Activated T-cell treated with anti-CD3 and anti-CD28 coated beads for 24 hours (primary cell): Measurements from ENCODE around the gene TNS3.
"Not testable (repeated sequence)": the region's sequence is repeated elsewhere in the genome, so short reads cannot be mapped to it uniquely, and the experiment has no call there.

ENCODE experiments used
- DNase-seq: peaks from one replicate; pipeline ENCODE4 v3.0.0-alpha.2; 2020; ENCODE audit warnings: low read depth

Gene TNS3

DNA sequence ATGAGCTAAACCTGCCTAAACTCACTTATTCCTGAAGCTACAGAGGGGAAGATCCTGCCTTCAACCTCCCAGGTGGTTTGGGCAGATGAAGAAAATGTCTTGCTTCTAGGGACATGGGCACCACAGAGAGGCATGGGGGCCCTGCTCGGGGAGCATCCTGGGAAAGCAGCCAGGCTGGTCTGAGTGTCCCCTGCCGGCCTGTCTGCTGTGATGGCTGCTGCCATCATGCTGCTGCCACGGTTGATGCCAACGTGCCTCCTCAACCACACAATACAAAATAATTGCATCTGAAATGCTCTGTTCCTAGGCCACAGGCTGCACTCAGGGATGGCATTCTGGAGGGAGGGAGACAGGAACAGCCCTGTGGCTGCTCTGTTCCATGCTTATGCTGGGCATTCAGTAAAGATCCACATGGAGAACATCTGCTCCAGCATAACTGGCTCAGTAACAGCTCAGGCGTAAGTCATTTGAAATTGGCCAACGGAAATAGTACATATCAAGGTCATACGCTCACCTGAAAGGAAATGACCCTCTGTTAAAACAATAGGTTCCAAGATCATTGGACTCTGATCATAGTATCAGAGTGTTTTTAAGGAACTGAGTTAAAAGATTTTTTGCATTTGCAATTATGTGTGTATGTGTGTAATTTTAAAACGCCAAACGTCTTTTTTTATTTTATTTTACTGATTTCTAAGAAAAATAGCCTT, 299.0 kb downstream of the TNS3 start:
- DNase-seq, result no peak

DNA sequence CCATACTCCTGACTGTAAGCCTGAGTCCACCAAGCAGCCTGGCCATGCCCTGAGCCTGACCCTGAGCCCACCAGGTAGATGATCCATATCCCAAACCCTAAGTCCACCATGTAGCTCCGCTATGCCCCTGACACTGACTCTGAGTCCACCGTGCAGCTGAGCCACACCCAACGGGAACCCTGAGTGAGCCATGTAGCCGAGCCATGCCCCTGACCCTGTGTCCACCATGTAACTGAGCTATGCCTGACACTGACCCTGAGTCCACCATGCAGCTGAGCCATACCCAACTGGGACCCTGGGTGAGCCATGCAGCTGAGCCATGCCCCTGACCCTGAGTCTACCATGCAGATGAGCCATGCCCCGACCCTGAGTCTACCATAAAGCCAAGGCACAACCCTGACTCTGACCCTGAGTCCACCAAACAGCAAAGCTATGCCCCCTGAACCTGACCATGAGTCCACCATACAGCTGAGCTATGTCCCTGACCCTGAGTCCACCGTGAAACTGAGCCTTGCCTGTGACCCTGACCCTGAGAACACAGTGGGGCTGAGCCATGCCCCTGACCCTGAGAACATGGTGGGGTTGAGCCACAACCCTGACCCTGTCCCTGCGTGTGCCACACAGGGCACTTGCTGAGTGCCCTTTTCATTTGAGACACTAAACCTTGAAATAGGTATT, 299.8 kb downstream of the TNS3 start:
- no peak for DNase-seq

DNA sequence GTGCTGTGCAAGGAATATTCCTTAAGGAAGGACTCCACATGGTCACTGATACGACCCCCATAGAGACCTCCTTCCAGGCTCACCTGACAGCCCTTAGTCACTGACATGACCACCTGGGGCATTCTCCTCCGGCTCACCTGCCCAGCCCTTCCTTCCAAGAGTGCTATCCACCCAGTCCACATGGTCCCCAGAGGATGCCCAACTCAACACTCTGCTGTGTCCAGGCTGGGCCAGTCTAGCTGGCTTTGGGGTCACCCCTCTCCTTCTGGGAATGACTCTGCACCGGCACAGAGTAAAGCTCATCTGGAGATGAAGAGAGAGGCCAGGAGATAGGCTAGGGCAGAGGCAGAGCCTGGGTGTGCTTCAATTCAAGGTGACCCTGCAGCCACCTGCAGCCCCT, 300.8 kb downstream of the TNS3 start:
- DNase-seq, result no peak

DNA sequence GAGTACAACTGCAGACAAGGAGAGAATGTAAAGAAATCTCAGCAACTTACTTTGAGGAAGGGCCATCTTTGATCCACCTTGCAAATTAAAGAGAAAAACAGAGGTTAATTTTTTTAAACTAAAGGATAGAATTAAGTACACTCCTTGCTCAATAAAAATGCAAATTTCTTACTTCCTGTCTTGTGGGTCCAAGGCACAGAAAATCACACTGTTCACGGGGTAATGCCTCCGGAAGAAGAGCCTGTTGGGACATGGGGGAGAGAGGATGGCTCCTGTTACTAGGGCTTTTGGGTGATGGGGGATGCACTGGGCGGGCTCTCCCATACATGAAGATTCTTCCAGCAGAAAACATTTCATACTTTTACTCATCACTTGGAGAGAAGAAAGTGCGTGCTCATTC, 301.8 kb downstream of the TNS3 start:
- no peak for DNase-seq

DNA sequence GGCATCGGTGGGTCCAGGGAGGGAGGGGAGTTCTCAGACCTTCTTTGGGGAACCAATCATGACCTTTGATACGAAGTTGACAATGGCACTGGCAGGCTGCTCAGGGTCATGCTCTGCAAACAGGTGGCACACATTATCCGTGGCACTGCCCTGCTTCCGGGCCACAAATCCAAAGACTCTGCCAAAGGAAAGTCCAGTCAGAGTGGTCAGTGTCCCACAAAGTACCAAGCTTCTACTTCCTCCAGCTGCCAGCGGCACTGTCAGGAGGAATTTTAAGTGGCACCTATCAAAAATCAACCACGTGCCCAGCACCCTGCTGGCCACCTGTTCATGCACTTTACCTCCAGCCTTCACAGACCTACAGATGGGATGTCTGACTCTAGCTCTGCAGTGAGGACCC, 303.9 kb downstream of the TNS3 start:
- DNase-seq, result no peak

DNA sequence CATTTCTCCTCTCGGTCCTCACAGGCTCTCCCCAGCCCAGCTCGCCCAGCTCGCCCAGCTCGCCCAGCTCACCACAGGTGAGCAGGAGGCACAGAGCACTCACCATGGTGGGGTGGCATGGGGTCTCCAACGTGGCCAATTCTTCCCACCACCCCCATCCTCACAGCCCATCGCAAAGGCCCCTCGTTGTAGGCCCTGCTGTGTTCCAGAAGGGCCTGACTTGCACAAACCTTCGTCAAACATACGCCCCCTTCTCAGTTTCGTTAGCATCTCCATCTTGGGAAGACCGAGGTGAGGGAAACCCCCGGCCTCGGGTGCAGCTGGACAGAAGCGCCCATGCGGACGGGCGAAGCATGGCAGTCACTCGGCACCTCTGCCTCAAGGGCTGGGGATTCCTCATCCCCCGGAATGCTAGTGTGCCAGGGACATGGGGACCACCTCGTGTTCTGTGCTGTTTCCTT, 304.6 kb downstream of the TNS3 start:
- no peak for DNase-seq

DNA sequence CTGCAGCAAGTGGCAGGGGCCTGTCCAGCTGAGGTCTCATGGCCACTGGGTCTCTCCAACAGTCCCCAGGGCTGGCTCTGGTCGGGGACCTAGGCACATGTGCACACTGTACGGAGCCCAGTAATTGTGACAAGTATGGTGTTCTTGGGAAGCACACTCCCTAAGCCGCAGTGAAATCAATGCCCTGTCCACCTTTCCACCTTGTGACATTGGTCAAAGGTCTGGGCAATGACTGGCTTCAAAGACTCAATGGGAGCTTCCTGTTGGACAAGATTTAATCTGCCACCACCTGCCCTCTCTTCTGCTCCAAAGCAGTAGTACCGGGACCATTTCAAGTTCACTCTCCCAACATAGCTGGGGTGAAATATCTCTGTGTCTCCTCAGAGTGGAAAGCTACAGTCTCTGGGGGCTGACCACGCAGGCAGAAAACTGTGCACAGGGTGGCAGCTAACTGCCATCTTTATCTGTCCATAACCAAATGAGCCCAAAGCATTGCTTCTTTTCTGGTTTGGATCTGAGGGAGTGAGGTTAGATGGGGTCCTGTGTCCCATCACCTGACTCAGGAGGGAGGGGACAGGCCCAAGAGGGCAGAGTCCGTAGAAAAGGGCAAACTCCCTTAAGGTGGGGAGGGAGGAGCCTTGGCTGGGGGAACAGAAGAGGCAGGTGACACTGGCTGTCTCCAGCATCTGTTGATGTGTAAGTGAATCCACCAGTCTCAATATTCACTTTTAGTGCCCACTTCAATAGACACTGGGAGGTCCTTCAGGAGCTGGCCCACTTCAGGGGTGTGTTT, 307.7 kb downstream of the TNS3 start:
- no peak for DNase-seq

DNA sequence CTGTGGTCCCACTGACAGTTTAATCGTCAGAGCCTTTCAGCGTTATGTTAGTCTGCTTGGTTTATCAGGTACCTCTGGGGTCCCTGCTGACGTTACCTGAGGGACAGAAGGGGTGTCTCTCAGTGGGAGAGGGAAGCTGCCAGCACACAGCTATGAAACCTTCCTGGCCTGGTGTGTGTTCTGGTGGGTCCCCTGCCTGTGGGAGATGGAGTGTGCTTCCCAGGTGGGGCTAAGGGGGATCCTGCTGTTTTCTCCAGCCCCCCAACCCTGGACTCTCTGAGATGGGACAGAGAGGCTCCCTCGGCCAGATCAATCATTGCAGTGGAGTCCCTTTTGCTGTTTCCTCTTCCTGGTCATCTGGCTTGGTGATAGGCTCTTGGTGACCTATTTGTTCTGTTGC, 308.8 kb downstream of the TNS3 start:
- DNase-seq, result no peak

DNA sequence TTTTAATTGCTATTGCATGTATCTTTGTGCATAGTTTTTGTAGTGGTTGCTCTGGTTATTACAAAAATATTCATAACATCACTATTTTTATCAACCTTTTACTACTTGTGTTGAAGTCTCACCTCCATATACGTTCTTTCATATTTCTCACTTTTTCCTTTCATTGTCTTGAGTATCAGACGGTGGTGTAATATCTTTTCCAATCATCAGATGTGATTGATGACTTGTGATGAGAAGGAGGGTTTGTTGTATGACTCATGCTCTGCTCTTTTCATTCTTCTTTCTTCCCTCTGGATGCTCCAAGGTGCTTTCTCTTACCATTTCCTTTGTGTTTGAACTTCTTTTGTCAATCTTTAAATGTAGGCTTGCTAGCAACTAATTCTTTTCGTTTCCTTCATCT, 310.2 kb downstream of the TNS3 start:
- DNase-seq, result no peak

DNA sequence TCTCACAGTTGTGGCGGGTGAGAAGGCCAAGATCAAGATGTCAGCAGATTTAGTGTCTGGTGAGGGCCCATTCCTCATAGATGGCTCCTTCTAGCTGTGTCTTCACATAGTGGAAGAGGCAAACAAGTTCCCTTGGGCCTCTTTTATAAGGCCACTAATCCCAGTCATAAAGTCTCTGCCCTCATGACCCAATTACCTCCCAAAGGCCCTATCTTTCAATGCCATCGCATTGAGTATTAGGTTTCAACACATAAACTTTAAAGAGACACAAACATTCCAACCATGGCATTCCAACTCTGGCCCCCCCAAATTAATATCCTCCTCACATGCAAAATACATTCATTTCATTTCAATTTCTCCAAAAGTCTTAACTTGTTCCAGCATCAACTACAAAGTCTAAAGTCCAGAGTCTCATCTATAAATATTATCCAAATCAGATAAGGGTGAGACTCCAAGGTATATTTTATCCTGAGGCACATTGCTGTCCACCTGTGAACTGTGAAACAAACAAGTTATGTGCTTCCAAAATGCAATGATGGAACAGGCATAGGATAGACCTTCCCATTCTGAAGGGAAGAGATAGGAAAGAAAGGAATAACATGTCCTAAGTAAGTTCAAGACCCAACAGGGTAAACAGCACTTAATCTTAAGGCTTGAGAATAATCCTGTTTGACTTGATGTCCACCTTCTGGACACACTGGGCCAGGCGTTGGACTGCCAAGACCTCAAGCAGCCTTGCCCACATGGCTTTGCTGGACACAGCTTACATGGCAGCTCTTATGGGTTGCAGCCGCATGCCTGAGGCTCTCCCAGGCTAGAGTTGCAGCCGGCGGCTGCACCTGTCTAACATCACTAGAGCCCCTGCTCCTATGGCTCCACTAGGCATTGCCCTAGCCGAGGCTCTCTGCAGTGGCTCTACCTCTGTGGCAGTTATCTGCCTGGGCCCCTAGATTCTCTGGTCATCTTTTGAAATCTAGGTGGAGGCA, 312.8 kb downstream of the TNS3 start:
- DNase-seq, result no peak

DNA sequence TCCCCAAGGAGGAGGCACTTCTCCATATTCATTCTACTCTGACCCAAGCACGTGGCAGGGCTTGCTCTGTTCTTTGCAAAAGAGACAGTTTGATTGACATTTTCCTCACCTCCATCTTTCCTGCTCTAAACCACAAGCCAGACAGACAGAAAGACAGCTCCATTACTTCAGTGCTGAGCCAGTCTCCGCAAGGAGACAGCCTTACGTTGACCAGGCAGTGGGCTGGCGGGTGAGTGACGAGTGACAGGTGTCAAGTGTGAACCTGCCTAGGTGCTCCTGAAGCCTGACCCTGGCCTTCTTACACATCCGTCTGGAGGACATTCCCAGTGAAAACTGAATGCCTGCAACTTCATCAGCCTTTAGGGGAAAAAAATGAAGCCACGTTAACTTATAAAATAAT, 314.6 kb downstream of the TNS3 start:
- DNase-seq, result no peak

DNA sequence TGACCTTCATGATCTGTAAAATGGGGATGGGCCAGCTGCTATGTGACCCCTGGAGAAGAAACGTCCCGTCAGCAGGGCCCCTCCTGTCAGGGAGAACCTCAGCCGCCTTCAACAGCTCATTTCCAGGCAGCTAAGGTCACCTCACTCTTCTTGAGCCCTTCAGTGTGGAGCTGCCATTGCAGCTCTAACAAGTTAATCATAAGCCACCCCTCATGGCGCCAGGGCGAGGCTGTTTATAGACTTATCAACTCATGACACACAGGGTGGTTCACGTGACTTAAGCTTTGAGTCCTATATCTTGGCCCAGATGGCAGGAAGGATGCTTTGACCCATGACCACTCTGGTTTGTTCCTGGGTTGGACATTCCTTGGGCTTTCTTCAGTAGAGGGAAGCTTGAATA, 315.1 kb downstream of the TNS3 start:
- no peak for DNase-seq

DNA sequence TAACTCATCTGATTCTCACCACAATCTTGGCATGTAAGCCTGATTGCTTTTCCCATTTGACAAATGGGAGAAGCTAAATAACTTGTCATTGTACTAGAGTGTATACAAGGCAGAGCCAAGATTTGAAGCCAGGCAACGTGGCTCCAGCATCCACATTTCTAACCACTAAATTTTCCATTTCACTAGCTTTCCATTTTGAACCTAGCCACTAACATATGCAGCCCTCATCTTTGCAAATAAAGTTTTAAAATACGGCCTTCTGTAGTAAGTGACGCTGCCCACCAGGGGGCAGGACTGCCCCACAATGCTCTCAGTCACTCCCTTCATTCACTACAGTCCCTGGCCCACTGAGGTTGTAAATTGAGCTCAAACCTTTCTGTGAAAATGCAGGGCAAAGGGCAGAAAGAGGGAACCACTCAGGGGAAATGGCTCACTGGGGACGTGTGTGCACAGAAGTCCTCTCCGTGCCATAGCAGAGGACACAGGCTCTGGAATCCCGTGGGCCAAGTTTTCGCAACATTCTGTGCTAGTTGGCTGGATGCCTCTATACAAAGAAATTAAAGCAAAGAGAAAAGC, 315.7 kb downstream of the TNS3 start:
- DNase-seq, result peak; percentile 13

DNA sequence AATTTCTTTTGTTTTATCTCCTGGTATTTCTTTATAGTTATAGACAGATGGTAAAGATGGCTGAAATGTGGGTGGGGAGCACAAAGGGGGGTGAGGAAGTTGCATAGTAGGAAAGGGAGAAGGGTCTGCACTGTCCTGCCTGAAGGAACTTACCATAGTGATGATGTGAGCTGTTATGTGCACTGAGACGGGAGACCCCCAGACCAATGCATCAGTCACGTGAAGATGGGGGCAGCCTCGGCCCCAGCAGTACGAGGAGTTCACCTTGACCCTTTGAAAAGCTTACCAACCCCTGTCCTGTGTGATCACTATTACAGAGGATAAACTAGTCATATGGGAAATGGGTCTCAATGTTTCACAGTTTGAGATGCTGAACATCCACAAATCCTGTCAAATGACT, 316.3 kb downstream of the TNS3 start:
- no peak for DNase-seq

DNA sequence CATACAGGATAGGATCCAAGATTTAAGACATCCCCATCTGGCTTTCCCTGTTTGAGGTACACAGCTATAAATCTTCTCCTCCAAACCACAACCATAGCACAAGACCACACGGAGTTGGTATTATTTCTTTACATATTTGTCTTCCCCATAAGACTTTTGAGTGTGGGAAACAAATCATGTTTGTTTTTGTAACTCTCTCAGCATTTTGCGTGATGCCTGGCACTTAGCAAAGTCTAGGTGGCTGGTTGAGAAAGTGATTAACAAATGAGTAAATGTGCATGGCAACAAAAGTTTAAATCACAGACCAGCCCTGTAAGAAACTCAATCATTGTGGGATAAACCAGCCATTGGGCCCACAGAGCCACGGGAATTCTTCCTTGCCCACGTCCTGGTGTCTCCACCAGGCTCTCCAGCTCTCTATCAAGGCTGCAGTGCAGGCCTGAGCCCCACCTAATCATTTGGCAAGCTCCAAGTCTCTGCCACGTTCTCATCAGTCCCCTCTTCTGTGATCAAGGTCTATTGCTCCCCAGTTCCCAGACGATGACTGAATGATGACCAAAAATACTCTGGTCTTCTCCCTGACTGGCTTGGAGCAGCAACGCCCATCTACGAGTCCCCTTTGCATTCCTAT, 317.8 kb downstream of the TNS3 start:
- DNase-seq, result no peak

DNA sequence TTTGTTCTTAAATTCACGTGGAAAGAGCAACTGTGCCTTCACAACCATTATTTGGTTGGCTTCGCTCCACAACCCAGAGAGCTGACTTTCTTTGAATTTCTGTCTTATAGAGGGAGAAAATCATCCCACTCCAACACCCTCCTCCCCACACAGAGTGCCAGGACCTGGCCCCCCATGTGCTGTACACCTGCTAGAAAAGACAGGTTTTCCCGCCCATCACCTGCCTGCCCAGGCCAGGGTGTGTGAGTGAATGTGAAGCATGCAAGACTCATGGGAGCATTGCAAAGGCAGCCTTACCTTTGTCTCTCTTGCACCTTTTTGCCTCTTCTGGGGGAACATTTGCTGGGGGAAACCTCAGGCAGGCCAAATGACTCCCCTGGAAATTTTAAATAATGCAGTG, 319.0 kb downstream of the TNS3 start:
- DNase-seq, result no peak

DNA sequence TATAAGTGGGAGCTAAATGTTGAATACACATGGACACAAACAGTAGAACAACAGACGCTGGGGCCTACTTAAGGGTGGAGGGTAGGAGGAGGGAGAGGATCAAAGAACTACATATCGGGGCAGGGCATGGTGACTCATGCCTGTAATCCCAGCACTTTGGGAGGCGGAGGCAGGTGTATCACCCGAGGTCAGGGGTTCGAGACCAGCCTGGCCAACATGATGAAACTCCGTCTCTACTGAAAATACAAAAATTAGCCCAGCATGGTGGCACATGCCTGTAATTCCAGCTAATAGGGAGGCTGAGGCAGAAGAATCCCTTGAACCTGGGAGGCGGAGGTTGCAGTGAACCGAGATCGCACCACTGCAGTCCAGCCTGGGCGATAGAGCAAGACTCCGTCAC, 319.8 kb downstream of the TNS3 start:
- DNase-seq, result not testable (repeated sequence)

DNA sequence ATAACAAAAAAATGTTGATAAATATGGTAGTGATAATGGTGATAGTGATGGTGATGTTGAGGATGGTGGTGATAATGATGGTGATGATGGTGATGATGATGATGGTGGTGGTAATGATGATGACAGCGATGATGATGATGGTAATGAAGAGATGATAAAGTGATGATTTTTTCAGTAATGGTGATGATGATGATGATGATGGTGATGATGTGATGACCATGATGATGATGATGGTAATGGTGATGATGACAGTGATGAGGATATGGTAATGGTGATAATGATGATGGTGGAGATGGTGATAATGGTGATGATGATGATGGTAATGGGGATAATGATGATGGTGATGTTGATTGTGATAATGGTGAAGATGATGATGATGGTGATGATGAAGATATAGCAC, 321.6 kb downstream of the TNS3 start:
- no peak for DNase-seq

DNA sequence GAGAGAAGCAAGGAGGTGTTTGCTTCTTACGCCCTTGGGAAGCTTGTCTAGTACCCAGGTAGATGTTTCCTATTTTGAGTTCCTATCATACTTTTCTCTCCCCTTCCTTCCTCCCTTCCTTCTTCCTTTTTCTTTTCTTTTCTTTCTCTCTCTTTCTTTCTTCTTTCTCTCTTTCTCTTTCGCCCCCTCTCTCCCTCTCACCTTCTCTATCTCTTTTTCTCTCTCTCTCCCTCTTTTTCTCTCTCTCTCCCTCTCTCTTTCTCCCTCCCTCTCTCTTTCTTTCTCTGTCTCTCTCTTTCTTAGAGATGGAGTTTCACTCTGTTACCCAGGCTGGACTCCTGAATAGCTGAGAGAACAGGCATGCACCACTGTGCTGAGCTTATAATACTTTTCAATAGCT, 322.2 kb downstream of the TNS3 start:
- no peak for DNase-seq

DNA sequence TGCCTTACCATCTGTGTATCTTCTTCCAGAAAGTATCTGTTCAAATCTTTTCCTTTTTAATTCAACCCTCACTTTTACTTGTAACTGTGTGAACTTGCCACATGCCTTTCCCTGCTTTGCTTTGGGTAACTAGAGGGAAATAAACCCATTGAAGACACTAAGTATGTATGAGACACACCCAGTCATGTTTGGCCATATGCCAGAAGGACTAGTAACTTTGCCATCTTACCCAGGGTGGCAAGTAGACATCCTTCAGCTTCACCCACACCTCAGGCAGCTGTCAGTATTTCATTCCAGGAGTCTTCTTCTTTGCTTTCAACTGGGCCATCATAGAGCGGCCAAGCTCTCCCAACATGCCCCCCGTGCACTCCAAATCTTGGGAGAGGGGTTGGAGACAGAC, 323.1 kb downstream of the TNS3 start:
- DNase-seq, result no peak

DNA sequence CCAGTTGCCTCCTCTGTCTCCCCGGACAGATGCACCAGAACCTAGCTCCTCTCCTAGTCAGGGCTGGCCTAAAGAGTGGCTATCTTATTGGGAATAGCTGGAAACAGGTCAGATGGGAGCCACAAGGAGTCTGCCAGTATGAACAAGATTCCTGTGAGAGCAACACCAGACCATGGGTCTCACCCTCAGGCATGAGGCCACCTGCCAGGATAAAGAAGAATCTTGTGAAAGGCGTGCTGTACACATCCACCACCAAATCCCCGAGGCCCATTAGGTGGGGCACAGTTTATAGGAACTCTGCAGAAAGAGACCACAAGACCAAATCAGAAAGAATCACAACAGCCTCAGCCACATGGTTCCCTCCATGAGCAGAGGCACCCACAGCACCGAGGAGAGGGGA, 325.9 kb downstream of the TNS3 start:
- no peak for DNase-seq
